ENCODE data around the gene KIAA0825.

Gene KIAA0825

DNA sequence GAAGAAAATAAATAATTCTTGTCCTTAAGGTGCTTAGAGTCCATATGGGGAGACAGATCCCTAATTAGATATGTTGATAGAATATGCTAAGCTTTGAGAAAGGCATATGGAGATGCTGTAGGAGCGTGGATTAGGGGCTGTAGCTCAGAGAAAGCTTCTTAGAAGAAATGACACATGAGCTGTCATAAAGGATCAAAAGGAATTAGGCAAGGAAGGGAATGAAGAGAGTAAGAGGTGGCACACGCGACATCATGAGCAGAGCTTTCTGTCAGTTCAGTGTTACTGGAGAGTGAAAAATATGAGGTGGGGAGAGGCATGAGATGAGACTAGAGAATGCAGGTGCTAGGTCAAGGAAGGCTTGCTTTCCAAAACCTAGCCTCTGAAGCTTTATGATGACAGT, 118.6 kb downstream of the KIAA0825 start:
- Histone ChIP-seq H3K27ac (ENCODE audit: low read length) (no peak overlapping the region), H3K36me3 (replicated peaks; ENCODE audit: low read depth, low read length) (no peaks in the 10 kb centered on the region), H3K9ac (ENCODE audit: low read length) (no peak overlapping the region), H3K4me2 (ENCODE audit: low read length) (no peak overlapping the region), H3K4me3 (ENCODE audit: low read length) (no peak overlapping the region), H3K27me3 (ENCODE audit: low read depth, low read length) (no peaks in the 10 kb centered on the region), H2AFZ (ENCODE audit: low read depth, low read length) (no peak overlapping the region), H3K4me1 (ENCODE audit: low read length) (no peaks in the 10 kb centered on the region), H4K20me1 (ENCODE audit: insufficient read depth, low read length) (no peaks in the 10 kb centered on the region), H3K9me3 (ENCODE audit: insufficient read depth, low read length) (no peaks in the 10 kb centered on the region), H3K79me2 (ENCODE audit: low read length) (no peaks in the 10 kb centered on the region)
- TF ChIP-seq, protein P1, sequence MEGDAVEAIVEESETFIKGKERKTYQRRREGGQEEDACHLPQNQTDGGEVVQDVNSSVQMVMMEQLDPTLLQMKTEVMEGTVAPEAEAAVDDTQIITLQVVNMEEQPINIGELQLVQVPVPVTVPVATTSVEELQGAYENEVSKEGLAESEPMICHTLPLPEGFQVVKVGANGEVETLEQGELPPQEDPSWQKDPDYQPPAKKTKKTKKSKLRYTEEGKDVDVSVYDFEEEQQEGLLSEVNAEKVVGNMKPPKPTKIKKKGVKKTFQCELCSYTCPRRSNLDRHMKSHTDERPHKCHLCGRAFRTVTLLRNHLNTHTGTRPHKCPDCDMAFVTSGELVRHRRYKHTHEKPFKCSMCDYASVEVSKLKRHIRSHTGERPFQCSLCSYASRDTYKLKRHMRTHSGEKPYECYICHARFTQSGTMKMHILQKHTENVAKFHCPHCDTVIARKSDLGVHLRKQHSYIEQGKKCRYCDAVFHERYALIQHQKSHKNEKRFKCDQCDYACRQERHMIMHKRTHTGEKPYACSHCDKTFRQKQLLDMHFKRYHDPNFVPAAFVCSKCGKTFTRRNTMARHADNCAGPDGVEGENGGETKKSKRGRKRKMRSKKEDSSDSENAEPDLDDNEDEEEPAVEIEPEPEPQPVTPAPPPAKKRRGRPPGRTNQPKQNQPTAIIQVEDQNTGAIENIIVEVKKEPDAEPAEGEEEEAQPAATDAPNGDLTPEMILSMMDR (IDR thresholded peaks at IDR 0.05; ENCODE audit: low read depth, low read length), result no peak
- TF ChIP-seq EZH2phosphoT487 (IDR thresholded peaks at IDR 0.05; ENCODE audit: low read depth), result no peak

DNA sequence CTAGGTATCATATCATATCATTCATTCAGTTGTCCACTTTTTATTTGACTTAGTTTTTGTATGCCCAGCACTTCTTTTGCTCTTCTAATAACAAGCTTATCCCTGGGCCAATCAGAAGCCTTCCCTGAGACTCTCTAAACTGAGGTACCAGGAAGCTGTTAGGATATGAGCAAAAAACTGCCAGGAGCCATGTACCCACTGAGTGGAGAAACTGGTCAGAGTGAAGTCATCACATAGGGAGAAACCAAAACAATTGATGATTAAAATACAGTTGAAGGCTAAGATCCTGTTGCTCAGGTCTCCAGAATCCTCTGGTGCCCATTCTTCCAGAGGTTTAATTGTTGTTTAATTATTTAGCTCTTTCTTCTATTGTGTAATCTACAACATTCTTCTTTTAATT, 120.2 kb downstream of the KIAA0825 start:
- Histone ChIP-seq H3K9me3 (ENCODE audit: insufficient read depth, low read length) (no peaks in the 10 kb centered on the region), H3K27ac (ENCODE audit: low read length) (no peak overlapping the region), H3K4me3 (ENCODE audit: low read length) (no peak overlapping the region), H3K4me1 (ENCODE audit: low read length) (no peaks in the 10 kb centered on the region), H3K79me2 (ENCODE audit: low read length) (no peaks in the 10 kb centered on the region), H3K9ac (ENCODE audit: low read length) (no peak overlapping the region), H3K36me3 (replicated peaks; ENCODE audit: low read depth, low read length) (no peaks in the 10 kb centered on the region), H2AFZ (ENCODE audit: low read depth, low read length) (no peak overlapping the region), H3K27me3 (ENCODE audit: low read depth, low read length) (no peaks in the 10 kb centered on the region), H3K4me2 (ENCODE audit: low read length) (no peak overlapping the region), H4K20me1 (ENCODE audit: insufficient read depth, low read length) (no peaks in the 10 kb centered on the region)
- no peak for TF ChIP-seq EZH2phosphoT487 (IDR thresholded peaks at IDR 0.05; ENCODE audit: low read depth)

DNA sequence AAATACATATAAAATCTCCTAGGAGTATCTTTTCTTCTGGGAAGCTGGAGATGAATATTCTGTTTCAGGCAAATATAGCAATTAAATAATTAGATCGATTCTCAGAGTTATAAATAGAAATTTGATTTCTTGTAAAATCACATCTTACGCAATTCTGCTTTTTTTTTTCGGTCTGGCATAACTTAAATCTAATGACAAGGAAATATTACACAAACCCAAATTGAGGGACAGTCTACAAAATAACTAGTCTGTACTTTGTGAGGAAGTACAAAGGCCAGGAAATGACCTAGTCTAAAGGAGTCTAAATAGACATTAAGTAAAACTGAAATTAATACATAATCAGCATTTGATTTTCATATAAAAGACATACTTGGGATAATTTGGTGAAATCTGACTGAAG, 133.3 kb downstream of the KIAA0825 start:
- Histone ChIP-seq H3K4me1 (ENCODE audit: low read length) (no peaks in the 10 kb centered on the region), H3K4me3 (ENCODE audit: low read length) (no peak overlapping the region), H3K27ac (ENCODE audit: low read length) (no peak overlapping the region), H4K20me1 (ENCODE audit: insufficient read depth, low read length) (no peaks in the 10 kb centered on the region), H3K4me2 (ENCODE audit: low read length) (no peak overlapping the region), H2AFZ (ENCODE audit: low read depth, low read length) (no peak overlapping the region), H3K9me3 (ENCODE audit: insufficient read depth, low read length) (no peaks in the 10 kb centered on the region), H3K9ac (ENCODE audit: low read length) (no peak overlapping the region), H3K36me3 (replicated peaks; ENCODE audit: low read depth, low read length) (no peaks in the 10 kb centered on the region), H3K79me2 (ENCODE audit: low read length) (no peaks in the 10 kb centered on the region), H3K27me3 (ENCODE audit: low read depth, low read length) (no peaks in the 10 kb centered on the region)
- no peak for TF ChIP-seq EZH2phosphoT487 (IDR thresholded peaks at IDR 0.05; ENCODE audit: low read depth)
- TF ChIP-seq, protein P1 (IDR thresholded peaks at IDR 0.05; ENCODE audit: low read depth, low read length), result no peak

DNA sequence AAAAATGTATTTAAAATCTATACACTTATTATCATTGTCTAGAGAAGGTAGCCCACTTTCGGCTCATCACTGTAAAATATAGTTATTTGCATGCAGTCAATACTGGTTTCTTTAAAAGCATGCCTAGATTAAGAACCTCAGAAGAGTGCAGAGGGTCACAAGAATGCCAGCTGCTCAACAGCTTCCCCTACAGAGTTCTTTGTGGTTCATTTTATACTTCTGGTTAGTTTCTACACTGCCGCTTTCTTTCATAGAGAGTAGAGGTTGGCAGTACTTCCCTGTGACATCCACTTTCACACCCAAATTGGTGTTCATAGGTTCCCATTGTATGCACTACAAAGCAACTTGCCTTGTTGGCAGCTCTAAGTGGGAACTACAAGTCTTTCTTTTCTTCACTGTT, 137.3 kb downstream of the KIAA0825 start:
- Histone ChIP-seq H3K36me3 (replicated peaks; ENCODE audit: low read depth, low read length) (no peaks in the 10 kb centered on the region), H3K27me3 (ENCODE audit: low read depth, low read length) (no peaks in the 10 kb centered on the region), H3K9me3 (ENCODE audit: insufficient read depth, low read length) (no peaks in the 10 kb centered on the region), H2AFZ (ENCODE audit: low read depth, low read length) (no peak overlapping the region), H3K27ac (ENCODE audit: low read length) (no peak overlapping the region), H3K4me1 (ENCODE audit: low read length) (no peaks in the 10 kb centered on the region), H4K20me1 (ENCODE audit: insufficient read depth, low read length) (no peaks in the 10 kb centered on the region), H3K4me2 (ENCODE audit: low read length) (no peak overlapping the region), H3K4me3 (ENCODE audit: low read length) (no peak overlapping the region), H3K9ac (ENCODE audit: low read length) (no peak overlapping the region), H3K79me2 (ENCODE audit: low read length) (no peaks in the 10 kb centered on the region)
- TF ChIP-seq, protein P1 (IDR thresholded peaks at IDR 0.05; ENCODE audit: low read depth, low read length), result no peak
- no peak for TF ChIP-seq EZH2phosphoT487 (IDR thresholded peaks at IDR 0.05; ENCODE audit: low read depth)

DNA sequence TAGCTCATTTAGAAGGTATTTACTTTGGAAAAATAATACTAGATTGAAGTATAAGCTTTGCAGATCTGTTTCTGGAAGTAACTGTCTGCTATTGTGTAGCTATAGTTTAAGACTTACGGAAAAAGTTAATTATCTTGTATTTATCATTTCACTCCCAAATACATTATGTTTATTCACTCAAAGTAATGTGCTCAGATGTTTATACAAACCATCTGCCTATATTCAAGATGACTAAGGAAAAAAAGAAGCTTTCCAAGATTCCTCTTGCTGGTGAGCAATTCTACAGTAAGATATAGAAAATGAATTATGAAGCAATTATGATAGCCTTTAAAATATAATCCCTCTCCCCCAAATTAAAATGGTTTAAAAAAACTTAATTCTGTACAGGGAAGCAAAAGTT, 137.9 kb downstream of the KIAA0825 start:
- Histone ChIP-seq H3K9me3 (ENCODE audit: insufficient read depth, low read length) (no peaks in the 10 kb centered on the region), H3K27ac (ENCODE audit: low read length) (no peak overlapping the region), H3K36me3 (replicated peaks; ENCODE audit: low read depth, low read length) (no peaks in the 10 kb centered on the region), H3K4me1 (ENCODE audit: low read length) (no peaks in the 10 kb centered on the region), H3K27me3 (ENCODE audit: low read depth, low read length) (no peaks in the 10 kb centered on the region), H3K79me2 (ENCODE audit: low read length) (no peaks in the 10 kb centered on the region), H2AFZ (ENCODE audit: low read depth, low read length) (no peak overlapping the region), H3K4me3 (ENCODE audit: low read length) (no peak overlapping the region), H3K9ac (ENCODE audit: low read length) (no peak overlapping the region), H3K4me2 (ENCODE audit: low read length) (no peak overlapping the region), H4K20me1 (ENCODE audit: insufficient read depth, low read length) (no peaks in the 10 kb centered on the region)
- TF ChIP-seq EZH2phosphoT487 (IDR thresholded peaks at IDR 0.05; ENCODE audit: low read depth), result no peak
- TF ChIP-seq, protein P1 (IDR thresholded peaks at IDR 0.05; ENCODE audit: low read depth, low read length), result no peak
